KMS-11 (cell line): Measurements from ENCODE around the gene TSPAN15.

Experiments
- H2AFZ ChIP-seq: fragments of 200-600 bp; sonication (generic); 2 replicates; pipeline ENCODE4 v1.6.1; 2016; ENCODE audit warnings: antibody characterized with exemption, mixed run types, low read depth
- H3K27ac ChIP-seq: fragments of 200-600 bp; sonication (generic); 2 replicates; pipeline ENCODE4 v1.6.1; 2016; ENCODE audit warnings: mild to moderate bottlenecking, mixed run types
- H3K27me3 ChIP-seq: fragments of 200-600 bp; sonication (generic); 2 replicates; pipeline ENCODE4 v1.6.1; 2017; ENCODE audit warnings: mild to moderate bottlenecking, low read depth, mixed run types, moderate library complexity; ENCODE audit not compliant: insufficient read depth
- H3K36me3 ChIP-seq: fragments of 200-600 bp; sonication (generic); 2 replicates; pipeline ENCODE4 v1.6.1; 2017; ENCODE audit warnings: mild to moderate bottlenecking, mixed run types; ENCODE audit not compliant: insufficient read depth
- H3K4me1 ChIP-seq: fragments of 200-600 bp; sonication (generic); 2 replicates; pipeline ENCODE4 v1.6.1; 2016; ENCODE audit warnings: mild to moderate bottlenecking, low read depth, mixed run types; ENCODE audit not compliant: poor library complexity, severe bottlenecking
- H3K4me2 ChIP-seq: fragments of 200-600 bp; sonication (generic); 2 replicates; pipeline ENCODE4 v1.7.0; 2016; ENCODE audit warnings: mild to moderate bottlenecking, mixed run types
- H3K4me3 ChIP-seq: fragments of 200-600 bp; sonication (generic); IDR thresholded peaks from 2 replicates; pipeline ENCODE4 v1.6.1; 2017; ENCODE audit warnings: low read depth, low read length, mixed read lengths; ENCODE audit not compliant: insufficient read depth
- H3K79me2 ChIP-seq: fragments of 200-600 bp; sonication (generic); 2 replicates; pipeline ENCODE4 v1.6.1; 2016; ENCODE audit warnings: low read depth, mixed run types; ENCODE audit not compliant: insufficient read depth
- H3K9ac ChIP-seq: fragments of 200-600 bp; sonication (generic); 2 replicates; pipeline ENCODE4 v1.6.1; 2016; ENCODE audit warnings: mild to moderate bottlenecking, mixed run types
- H4K20me1 ChIP-seq: fragments of 200-600 bp; sonication (generic); 2 replicates; pipeline ENCODE4 v1.6.1; 2016; ENCODE audit warnings: mild to moderate bottlenecking, mixed run types; ENCODE audit not compliant: insufficient read depth
- TF ChIP-seq, protein P1 (sequence below): fragments of 200-600 bp; sonication (generic); conservative IDR thresholded peaks from 2 replicates; pipeline ENCODE4 v1.6.1; 2017; ENCODE audit warnings: low read depth, mild to moderate bottlenecking, antibody characterized with exemption, low read length, moderate library complexity, mixed read lengths

TSPAN15 gene

DNA sequence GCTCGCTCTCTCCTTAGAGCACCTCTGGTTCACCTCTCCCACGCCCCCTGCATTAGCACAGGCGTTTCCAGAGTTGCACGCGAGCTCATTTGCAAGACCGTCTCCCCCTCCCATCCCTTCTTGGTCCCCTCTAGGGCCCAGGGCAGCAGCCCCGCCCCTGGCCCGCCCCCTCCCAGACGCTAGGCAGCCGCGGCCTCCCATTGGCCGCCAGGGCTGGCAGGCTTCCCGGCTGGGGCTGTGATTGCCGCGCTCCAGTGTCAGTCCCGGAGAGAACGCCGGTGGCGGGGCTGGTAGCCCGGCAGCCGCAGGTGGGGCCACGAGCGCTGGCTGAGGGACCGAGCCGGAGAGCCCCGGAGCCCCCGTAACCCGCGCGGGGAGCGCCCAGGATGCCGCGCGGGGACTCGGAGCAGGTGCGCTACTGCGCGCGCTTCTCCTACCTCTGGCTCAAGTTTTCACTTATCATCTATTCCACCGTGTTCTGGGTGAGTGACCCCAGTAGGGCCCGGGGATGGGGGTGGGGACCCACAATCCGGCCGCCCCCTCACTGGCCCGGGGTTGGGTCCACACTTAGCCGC lies at the start of gene TSPAN15:
TSPAN15 (plus strand) TSS at position 257 of the 575 bp plus-strand sequence; CDS start at position 387, 130 bp downstream.
- H3K27ac ChIP-seq, result no peak within 1 kb of the TSS
- peak within 1 kb of the TSS; percentile 99 for H2AFZ ChIP-seq
- H4K20me1 ChIP-seq, result no peaks in the 10 kb centered on the region
- H3K9ac ChIP-seq, result peak within 1 kb of the TSS; percentile 53; the same call in 1 of the 2 replicates
- no peak within 1 kb of the TSS for H3K4me3 ChIP-seq
- TF ChIP-seq, protein P1, sequence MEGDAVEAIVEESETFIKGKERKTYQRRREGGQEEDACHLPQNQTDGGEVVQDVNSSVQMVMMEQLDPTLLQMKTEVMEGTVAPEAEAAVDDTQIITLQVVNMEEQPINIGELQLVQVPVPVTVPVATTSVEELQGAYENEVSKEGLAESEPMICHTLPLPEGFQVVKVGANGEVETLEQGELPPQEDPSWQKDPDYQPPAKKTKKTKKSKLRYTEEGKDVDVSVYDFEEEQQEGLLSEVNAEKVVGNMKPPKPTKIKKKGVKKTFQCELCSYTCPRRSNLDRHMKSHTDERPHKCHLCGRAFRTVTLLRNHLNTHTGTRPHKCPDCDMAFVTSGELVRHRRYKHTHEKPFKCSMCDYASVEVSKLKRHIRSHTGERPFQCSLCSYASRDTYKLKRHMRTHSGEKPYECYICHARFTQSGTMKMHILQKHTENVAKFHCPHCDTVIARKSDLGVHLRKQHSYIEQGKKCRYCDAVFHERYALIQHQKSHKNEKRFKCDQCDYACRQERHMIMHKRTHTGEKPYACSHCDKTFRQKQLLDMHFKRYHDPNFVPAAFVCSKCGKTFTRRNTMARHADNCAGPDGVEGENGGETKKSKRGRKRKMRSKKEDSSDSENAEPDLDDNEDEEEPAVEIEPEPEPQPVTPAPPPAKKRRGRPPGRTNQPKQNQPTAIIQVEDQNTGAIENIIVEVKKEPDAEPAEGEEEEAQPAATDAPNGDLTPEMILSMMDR, result no peak
- H3K79me2 ChIP-seq, result no peaks in the 10 kb centered on the region
- H3K36me3 ChIP-seq, result no peaks in the 10 kb centered on the region
- H3K27me3 ChIP-seq, result no peaks in the 10 kb centered on the region
- peaks cover 6% of the 10 kb centered on the region for H3K4me1 ChIP-seq
- peak within 1 kb of the TSS; percentile 93 for H3K4me2 ChIP-seq

DNA sequence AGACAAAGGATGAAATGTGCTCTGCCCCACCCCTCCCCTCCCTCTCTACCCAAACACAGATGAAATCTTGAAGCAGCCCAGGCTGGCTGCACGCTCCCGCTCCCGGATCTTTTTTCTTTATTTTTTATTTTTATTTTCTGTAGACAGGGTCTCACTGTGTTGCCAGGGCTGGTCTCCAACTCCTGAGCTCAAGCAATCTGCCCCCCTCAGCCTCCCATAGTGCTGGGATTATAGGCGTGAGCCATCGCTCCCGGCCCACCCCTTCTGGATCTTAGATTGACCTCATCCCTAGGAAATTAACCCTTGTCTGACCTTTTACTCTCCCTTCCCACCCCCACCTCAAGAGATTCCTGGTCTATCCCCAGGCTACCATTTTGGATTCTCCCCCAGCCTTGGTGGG lies 48.9 kb upstream of the TSPAN15 start:
- Histone ChIP-seq H4K20me1 (no peaks in the 10 kb centered on the region), H3K27ac (no peak overlapping the region), H3K4me1 (no peaks in the 10 kb centered on the region), H3K79me2 (no peaks in the 10 kb centered on the region), H3K4me3 (no peak overlapping the region), H3K4me2 (no peak overlapping the region), H2AFZ (no peak overlapping the region), H3K27me3 (no peaks in the 10 kb centered on the region), H3K36me3 (no peaks in the 10 kb centered on the region), H3K9ac (no peak overlapping the region)
- TF ChIP-seq, protein P1, result no peak

DNA sequence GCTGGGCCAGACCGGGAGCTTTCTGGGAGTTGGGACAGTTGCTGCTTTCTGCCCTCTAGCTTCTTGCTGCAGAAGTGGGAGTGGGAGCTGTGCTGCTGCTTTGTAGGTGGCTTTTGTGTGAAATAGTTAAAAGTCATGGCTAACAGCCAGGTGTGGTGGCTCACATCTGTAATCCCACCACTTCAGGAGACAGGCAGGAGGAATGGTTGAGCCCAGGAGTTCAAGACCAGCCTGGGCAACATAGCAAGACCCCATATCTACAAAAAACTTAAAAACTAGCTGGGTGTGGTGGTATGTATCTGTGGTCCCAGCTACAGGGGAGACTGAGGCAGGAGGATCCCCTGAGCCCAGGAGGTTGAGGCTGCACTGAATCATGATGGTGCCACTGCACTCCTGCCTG lies 48.2 kb upstream of the TSPAN15 start:
- no peaks in the 10 kb centered on the region for H3K27me3 ChIP-seq
- no peak overlapping the region for H3K9ac ChIP-seq
- TF ChIP-seq, protein P1, result no peak
- H4K20me1 ChIP-seq, result no peaks in the 10 kb centered on the region
- no peak overlapping the region for H3K4me2 ChIP-seq
- peaks cover 3% of the 10 kb centered on the region for H3K4me1 ChIP-seq
- no peak overlapping the region for H3K27ac ChIP-seq
- no peaks in the 10 kb centered on the region for H3K79me2 ChIP-seq
- no peak overlapping the region for H3K4me3 ChIP-seq
- H3K36me3 ChIP-seq, result no peaks in the 10 kb centered on the region
- H2AFZ ChIP-seq, result no peak overlapping the region

DNA sequence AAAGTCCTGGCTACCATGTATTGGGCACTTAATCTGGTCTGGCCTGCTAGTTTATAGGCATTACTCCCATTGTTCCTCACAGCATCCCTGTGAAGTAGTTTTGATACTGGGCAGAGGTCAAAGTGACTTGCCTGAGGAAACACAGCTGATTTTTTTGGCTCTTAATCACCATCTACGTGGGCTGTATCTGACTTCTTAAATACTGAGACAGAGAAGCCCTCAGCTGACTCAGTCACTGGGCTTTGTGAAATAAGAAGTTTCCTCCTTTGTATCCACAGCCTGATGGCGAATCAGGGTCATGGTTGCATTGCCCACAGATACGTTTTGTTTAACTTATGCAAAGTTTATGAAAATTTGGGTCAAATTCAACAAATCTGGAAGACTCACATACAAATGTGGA lies 47.7 kb upstream of the TSPAN15 start:
- H3K4me1 ChIP-seq, result peaks cover 7% of the 10 kb centered on the region

More for the DNA sequence above, 47.7 kb upstream of the TSPAN15 start:
- no peak overlapping the region for H3K4me3 ChIP-seq
- H3K4me2 ChIP-seq, result no peak overlapping the region
- no peak overlapping the region for H2AFZ ChIP-seq
- H4K20me1 ChIP-seq, result no peaks in the 10 kb centered on the region
- no peaks in the 10 kb centered on the region for H3K27me3 ChIP-seq
- H3K36me3 ChIP-seq, result no peaks in the 10 kb centered on the region
- TF ChIP-seq, protein P1, result no peak
- H3K27ac ChIP-seq, result no peak overlapping the region
- no peak overlapping the region for H3K9ac ChIP-seq
- H3K79me2 ChIP-seq, result no peaks in the 10 kb centered on the region
